T-helper 2 cell treated with Interferon-gamma antibody and Interleukin-4, amounts not matched to agents 5 μg/mL and 100 μg/mL, for 36 hours (primary cell): Measurements from ENCODE around the gene DOK5.

Experiments
- DNase-seq: peaks from one replicate; pipeline ENCODE4 v3.0.0; 2021; ENCODE audit warnings: low spot score
- H3K27ac Mint-ChIP-seq: one replicate; pipeline ENCODE4 v1.8.0; 2021; ENCODE audit warnings: mild to moderate bottlenecking, mixed read lengths
- H3K27me3 Mint-ChIP-seq: one replicate; pipeline ENCODE4 v1.8.0; 2021; ENCODE audit warnings: low read depth, mixed read lengths
- H3K36me3 Mint-ChIP-seq: one replicate; pipeline ENCODE4 v1.8.0; 2021; ENCODE audit warnings: low read depth, mixed read lengths
- H3K4me1 Mint-ChIP-seq: one replicate; pipeline ENCODE4 v1.8.0; 2021; ENCODE audit warnings: low read depth, mixed read lengths
- H3K4me3 Mint-ChIP-seq: one replicate; pipeline ENCODE4 v1.8.0; 2022; ENCODE audit warnings: mild to moderate bottlenecking, moderate library complexity, mixed read lengths
- H3K9me3 Mint-ChIP-seq: one replicate; pipeline ENCODE4 v1.8.0; 2021; ENCODE audit warnings: mixed read lengths

Gene DOK5

GRCh38 chr20:54570561-54570960 lies 95.2 kb downstream of the DOK5 start:
- Mint-ChIP-seq H3K27ac (no peak overlapping the region), H3K4me1 (no peaks in the 10 kb centered on the region), H3K4me3 (no peak overlapping the region), H3K9me3 (no peaks in the 10 kb centered on the region), H3K36me3 (no peaks in the 10 kb centered on the region), H3K27me3 (no peaks in the 10 kb centered on the region)
- no peak for DNase-seq

GRCh38 chr20:54572665-54573435 lies 97.5 kb downstream of the DOK5 start:
- Mint-ChIP-seq H3K9me3 (no peaks in the 10 kb centered on the region), H3K27ac (no peak overlapping the region), H3K4me3 (no peak overlapping the region), H3K36me3 (no peaks in the 10 kb centered on the region), H3K4me1 (no peaks in the 10 kb centered on the region), H3K27me3 (no peaks in the 10 kb centered on the region)
- no peak for DNase-seq

- DNase-seq: no peak
- H3K9me3 Mint-ChIP-seq: no peaks in the 10 kb centered on the region
- no peak overlapping the region for H3K27ac Mint-ChIP-seq
- no peaks in the 10 kb centered on the region for H3K36me3 Mint-ChIP-seq
- H3K27me3 Mint-ChIP-seq: no peaks in the 10 kb centered on the region
- no peaks in the 10 kb centered on the region for H3K4me1 Mint-ChIP-seq
- no peak overlapping the region for H3K4me3 Mint-ChIP-seq
Observed at GRCh38 chr20:54573838-54574237, 98.4 kb downstream of the DOK5 start.

- Mint-ChIP-seq H3K27ac (no peak overlapping the region), H3K27me3 (no peaks in the 10 kb centered on the region), H3K4me1 (no peaks in the 10 kb centered on the region), H3K9me3 (no peaks in the 10 kb centered on the region), H3K36me3 (no peaks in the 10 kb centered on the region), H3K4me3 (no peak overlapping the region)
- DNase-seq: no peak
Observed at GRCh38 chr20:54576518-54576917, 101.1 kb downstream of the DOK5 start.

- H3K36me3 Mint-ChIP-seq: no peaks in the 10 kb centered on the region
- no peak overlapping the region for H3K27ac Mint-ChIP-seq
- no peaks in the 10 kb centered on the region for H3K9me3 Mint-ChIP-seq
- H3K27me3 Mint-ChIP-seq: no peaks in the 10 kb centered on the region
- H3K4me3 Mint-ChIP-seq: no peak overlapping the region
- no peaks in the 10 kb centered on the region for H3K4me1 Mint-ChIP-seq
- DNase-seq: no peak
Observed at GRCh38 chr20:54577637-54578036, 102.2 kb downstream of the DOK5 start.

- H3K9me3 Mint-ChIP-seq: no peaks in the 10 kb centered on the region
- no peak overlapping the region for H3K4me3 Mint-ChIP-seq
- no peaks in the 10 kb centered on the region for H3K27me3 Mint-ChIP-seq
- no peaks in the 10 kb centered on the region for H3K4me1 Mint-ChIP-seq
- H3K27ac Mint-ChIP-seq: no peak overlapping the region
- no peaks in the 10 kb centered on the region for H3K36me3 Mint-ChIP-seq
- DNase-seq: no peak
Observed at GRCh38 chr20:54585217-54585616, 109.8 kb downstream of the DOK5 start.

- Mint-ChIP-seq H3K4me1 (no peaks in the 10 kb centered on the region), H3K4me3 (no peak overlapping the region), H3K27ac (no peak overlapping the region), H3K9me3 (no peaks in the 10 kb centered on the region), H3K36me3 (no peaks in the 10 kb centered on the region), H3K27me3 (no peaks in the 10 kb centered on the region)
- DNase-seq: no peak
Observed at GRCh38 chr20:54587408-54587807, 112.0 kb downstream of the DOK5 start.

GRCh38 chr20:54589402-54590030 lies 114.1 kb downstream of the DOK5 start:
- Mint-ChIP-seq H3K27me3 (no peaks in the 10 kb centered on the region), H3K4me1 (no peaks in the 10 kb centered on the region), H3K36me3 (no peaks in the 10 kb centered on the region), H3K27ac (no peak overlapping the region), H3K9me3 (no peaks in the 10 kb centered on the region), H3K4me3 (no peak overlapping the region)
- no peak for DNase-seq

- Mint-ChIP-seq H3K9me3 (no peaks in the 10 kb centered on the region), H3K36me3 (no peaks in the 10 kb centered on the region), H3K27me3 (no peaks in the 10 kb centered on the region), H3K4me3 (no peak overlapping the region), H3K4me1 (no peaks in the 10 kb centered on the region), H3K27ac (no peak overlapping the region)
- DNase-seq: no peak
Observed at GRCh38 chr20:54590856-54591255, 115.5 kb downstream of the DOK5 start.

- Mint-ChIP-seq H3K27me3 (no peaks in the 10 kb centered on the region), H3K4me3 (no peak overlapping the region), H3K27ac (no peak overlapping the region), H3K36me3 (no peaks in the 10 kb centered on the region), H3K4me1 (no peaks in the 10 kb centered on the region), H3K9me3 (peaks cover 6% of the 10 kb centered on the region)
- no peak for DNase-seq
Observed at GRCh38 chr20:54596651-54597050, 121.3 kb downstream of the DOK5 start.

GRCh38 chr20:54598352-54598751 lies 123.0 kb downstream of the DOK5 start:
- Mint-ChIP-seq H3K27ac (no peak overlapping the region), H3K4me1 (no peaks in the 10 kb centered on the region), H3K36me3 (no peaks in the 10 kb centered on the region), H3K27me3 (no peaks in the 10 kb centered on the region), H3K4me3 (no peak overlapping the region), H3K9me3 (peaks cover 6% of the 10 kb centered on the region)
- DNase-seq: no peak

- H3K36me3 Mint-ChIP-seq: no peaks in the 10 kb centered on the region
- H3K4me1 Mint-ChIP-seq: no peaks in the 10 kb centered on the region
- H3K27me3 Mint-ChIP-seq: no peaks in the 10 kb centered on the region
- no peak overlapping the region for H3K27ac Mint-ChIP-seq
- H3K4me3 Mint-ChIP-seq: no peak overlapping the region
- peaks cover 9% of the 10 kb centered on the region for H3K9me3 Mint-ChIP-seq
- no peak for DNase-seq
Observed at GRCh38 chr20:54600634-54601033, 125.2 kb downstream of the DOK5 start.

- Mint-ChIP-seq H3K36me3 (no peaks in the 10 kb centered on the region), H3K9me3 (peaks cover 9% of the 10 kb centered on the region), H3K4me3 (no peak overlapping the region), H3K27ac (no peak overlapping the region), H3K4me1 (no peaks in the 10 kb centered on the region), H3K27me3 (no peaks in the 10 kb centered on the region)
- DNase-seq: no peak
Observed at GRCh38 chr20:54601831-54602515, 126.6 kb downstream of the DOK5 start.

- no peaks in the 10 kb centered on the region for H3K36me3 Mint-ChIP-seq
- no peak for DNase-seq
- peaks cover 3% of the 10 kb centered on the region for H3K9me3 Mint-ChIP-seq
- no peak overlapping the region for H3K4me3 Mint-ChIP-seq
- no peak overlapping the region for H3K27ac Mint-ChIP-seq
- no peaks in the 10 kb centered on the region for H3K4me1 Mint-ChIP-seq
- no peaks in the 10 kb centered on the region for H3K27me3 Mint-ChIP-seq
Observed at GRCh38 chr20:54605319-54605718, 129.9 kb downstream of the DOK5 start.
